Ishikawa (cell line): Measurements from ENCODE around the gene ARID2.

Source experiments
- EGR1 ChIP-seq: IDR thresholded peaks from 2 replicates; pipeline ENCODE4 v1.6.1; 2012
- FOXM1 ChIP-seq: IDR thresholded peaks from 2 replicates; pipeline ENCODE4 v1.6.1; 2012; ENCODE audit warnings: low read depth, borderline replicate concordance
- REST ChIP-seq: IDR thresholded peaks from 2 replicates; pipeline ENCODE4 v1.6.1; 2012; ENCODE audit warnings: low read depth, mild to moderate bottlenecking
- TAF1 ChIP-seq: IDR thresholded peaks from 2 replicates; pipeline ENCODE4 v1.6.1; 2012; ENCODE audit warnings: low read depth, mild to moderate bottlenecking
- TEAD4 ChIP-seq: IDR thresholded peaks from 2 replicates; pipeline ENCODE4 v1.6.1; 2012
- USF1 ChIP-seq: IDR thresholded peaks from 2 replicates; pipeline ENCODE4 v1.6.1; 2012
- YY1 ChIP-seq: IDR thresholded peaks from 2 replicates; pipeline ENCODE4 v1.6.1; 2012; ENCODE audit warnings: low read depth

DNA sequence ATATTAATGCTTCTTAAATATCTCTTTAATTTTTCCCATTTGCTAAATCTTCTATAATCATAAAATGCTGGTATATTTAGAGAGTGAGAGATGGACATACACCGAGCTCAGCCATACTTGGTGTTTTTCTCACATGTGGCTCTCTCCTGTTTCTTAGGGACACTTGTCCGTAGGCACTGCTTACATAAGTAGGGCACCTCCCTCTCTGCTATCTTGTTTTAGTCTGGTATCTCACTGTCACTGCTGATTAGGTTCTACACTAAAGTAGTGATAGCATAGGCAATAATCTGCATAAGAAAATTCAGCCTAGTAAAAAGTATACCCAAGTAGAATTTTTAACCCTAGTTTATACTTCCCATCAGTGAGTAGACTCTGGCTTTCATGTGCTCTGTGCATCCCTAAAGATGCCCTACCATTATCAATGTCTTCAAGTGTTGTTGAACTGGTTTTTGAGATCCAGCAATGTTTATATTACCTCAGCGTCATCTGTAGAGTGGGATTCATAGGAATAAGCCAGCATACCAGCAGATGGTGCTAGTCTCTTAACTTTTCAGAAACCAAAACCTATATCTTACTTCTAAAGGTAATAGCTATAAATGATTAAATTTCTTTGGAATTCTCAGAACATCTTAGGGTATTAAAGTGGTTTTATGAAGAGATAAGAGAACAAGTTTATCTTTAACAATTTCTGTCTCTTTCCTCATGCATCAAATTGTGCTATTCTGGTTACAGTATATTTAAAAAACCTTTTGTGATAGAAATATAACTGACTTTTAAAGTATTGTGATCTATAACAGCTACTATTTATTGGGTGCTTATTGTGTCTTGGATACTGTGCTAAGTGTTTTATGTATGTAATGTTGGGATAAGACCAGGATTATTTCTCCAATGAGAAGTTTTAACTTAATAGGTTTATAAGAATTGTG, 32.9 kb downstream of the ARID2 start:
- TF ChIP-seq FOXM1 (no peak), REST (no peak), TAF1 (no peak), YY1 (no peak), USF1 (no peak), TEAD4 (no peak), EGR1 (no peak)
